ENCODE measurements around the gene GSAP. TPM values are rescaled to one million over a fixed set of nuclear protein-coding genes. Genes with fewer than 3 reads are reported as not detected.

The GSAP gene
- polyA plus RNA-seq, 3 donors = 19.1 to 105 (median 35.6) TPM

GRCh38 chr7:77438131-77438530, 22.0 kb upstream of the GSAP start:
- H3K36me3 ChIP-seq (replicated peaks in 1 of 2; ENCODE audit: control insufficient read depth in 1 of 2, insufficient read depth in 2 of 2, low read length in 2 of 2) = no peaks in the 10 kb centered on the region
- H3K4me3 ChIP-seq (replicated peaks in 1 of 3; ENCODE audit: low read depth in 2 of 3, low read length in 3 of 3) = no peak overlapping the region
- H3K27ac ChIP-seq (ENCODE audit: low read depth in 1 of 2, low read length in 2 of 2) = no peak overlapping the region
- H3K4me2 ChIP-seq (replicated peaks; ENCODE audit: extremely low read depth, low read length, poor library complexity, severe bottlenecking) = no peak overlapping the region
- Mint-ChIP-seq H3K27me3 (ENCODE audit: low read depth in 3 of 3) (no peaks in the 10 kb centered on the region), H3K4me3 (no peak overlapping the region), H3K27ac (no peak overlapping the region), H3K9me3 (no peaks in the 10 kb centered on the region), H3K4me1 (peaks cover 37% of the 10 kb centered on the region), H3K36me3 (no peaks in the 10 kb centered on the region)
- no peaks in the 10 kb centered on the region for H3K79me2 ChIP-seq (ENCODE audit: insufficient read depth, low read length)
- WGBS (ENCODE audit: insufficient coverage) = no CpG with 5 or more reads among the region's 1 CpG
- no peaks in the 10 kb centered on the region for H3K27me3 ChIP-seq (ENCODE audit: control insufficient read depth in 2 of 2, insufficient read depth in 2 of 2, low read length in 2 of 2)
- H4K20me1 ChIP-seq (ENCODE audit: insufficient read depth, low read length) = no peaks in the 10 kb centered on the region
- TF ChIP-seq CTCF (IDR thresholded peaks at IDR 0.05) = no peak
- intact Hi-C loops (cut with micrococcal nuclease) = no loop called here
- H3K9ac ChIP-seq (ENCODE audit: insufficient read depth, low read length, poor library complexity, severe bottlenecking) = no peak overlapping the region
- no peak for DNase-seq
- H2AFZ ChIP-seq (ENCODE audit: insufficient read depth, low read depth, low read length, poor library complexity, severe bottlenecking) = no peak overlapping the region
- H3K9me3 ChIP-seq (replicated peaks in 1 of 2; ENCODE audit: control insufficient read depth in 1 of 2, insufficient read depth in 1 of 2, low read length in 2 of 2) = no peaks in the 10 kb centered on the region
- peaks cover 28 to 40% of the 10 kb centered on the region in 2 donors for H3K4me1 ChIP-seq (ENCODE audit: control insufficient read depth in 1 of 2, insufficient read depth in 2 of 2, low read length in 2 of 2)

GRCh38 chr7:77434570-77435275, 18.6 kb upstream of the GSAP start:
- Histone ChIP-seq H3K36me3 (replicated peaks in 1 of 2; ENCODE audit: control insufficient read depth in 1 of 2, insufficient read depth in 2 of 2, low read length in 2 of 2) (no peaks in the 10 kb centered on the region), H3K4me2 (replicated peaks; ENCODE audit: extremely low read depth, low read length, poor library complexity, severe bottlenecking) (peak overlapping the region; percentile 33), H3K79me2 (ENCODE audit: insufficient read depth, low read length) (no peaks in the 10 kb centered on the region), H2AFZ (ENCODE audit: insufficient read depth, low read depth, low read length, poor library complexity, severe bottlenecking) (peak overlapping the region; percentile 5), H3K9ac (ENCODE audit: insufficient read depth, low read length, poor library complexity, severe bottlenecking) (no peak overlapping the region), H3K27ac (ENCODE audit: low read depth in 1 of 2, low read length in 2 of 2) (peak overlapping the region in 1 of 2 donors; percentile 56), H3K9me3 (replicated peaks in 1 of 2; ENCODE audit: control insufficient read depth in 1 of 2, insufficient read depth in 1 of 2, low read length in 2 of 2) (no peaks in the 10 kb centered on the region), H3K4me3 (replicated peaks in 1 of 3; ENCODE audit: low read depth in 2 of 3, low read length in 3 of 3) (peak overlapping the region in 1 of 3 experiments; percentile 27), H4K20me1 (ENCODE audit: insufficient read depth, low read length) (no peaks in the 10 kb centered on the region), H3K4me1 (ENCODE audit: control insufficient read depth in 1 of 2, insufficient read depth in 2 of 2, low read length in 2 of 2) (peaks cover 27 to 36% of the 10 kb centered on the region in 2 donors), H3K27me3 (ENCODE audit: control insufficient read depth in 2 of 2, insufficient read depth in 2 of 2, low read length in 2 of 2) (no peaks in the 10 kb centered on the region)
- H3K27ac Mint-ChIP-seq = peak overlapping the region; percentile 72 to 88 (median 85)
- no peaks in the 10 kb centered on the region for H3K9me3 Mint-ChIP-seq
- intact Hi-C loops (cut with micrococcal nuclease) = no loop called here
- WGBS (ENCODE audit: insufficient coverage) = 40% methylated on average over 1 of the region's 3 CpGs
- DNase-seq = peak in 1 of 3 donors; percentile 39
- peaks cover 34% of the 10 kb centered on the region for H3K4me1 Mint-ChIP-seq
- no peaks in the 10 kb centered on the region for H3K36me3 Mint-ChIP-seq
- H3K27me3 Mint-ChIP-seq (ENCODE audit: low read depth in 3 of 3) = peaks cover 0 to 1% (median 0%) of the 10 kb centered on the region in 3 donors
- TF ChIP-seq CTCF (IDR thresholded peaks at IDR 0.05) = no peak
- H3K4me3 Mint-ChIP-seq = no peak overlapping the region

All from CD14-positive monocyte (primary cell).